Pancreas (tissue), 10 donors: ENCODE measurements around the gene KLRB1. TPM values are rescaled to one million over a fixed set of nuclear protein-coding genes. Genes with fewer than 3 reads are reported as not detected.
"Not testable (repeated sequence)": the region's sequence is repeated elsewhere in the genome, so short reads cannot be mapped to it uniquely, and the experiment has no call there.

ENCODE experiments used
- ATAC-seq, 4 donors: fragments of 200-7000 bp; cut with Tn5 transposase; one replicate each; pipeline versions ENCODE4 v1.8.0 to v1.9.1; 2020; ENCODE audit warnings: mild to moderate bottlenecking in 4 of 4, moderate library complexity in 4 of 4
- DNase-seq, 6 donors: peaks; one replicate each; pipeline ENCODE4 v3.0.0-alpha.2; 2020
- FAIRE-seq: peaks from 2 replicates; lab custom pipeline; 2012; peaks lifted over from hg19 to GRCh38; lab: Jason Lieb, UNC
- H3K27ac ChIP-seq, 4 donors: fragments of 200-600 bp; sonication (generic); 1 replicate in 3 of 4; 2 replicates in 1 of 4; pipeline versions ENCODE4 v1.5.0 to v1.8.0; 2020
- H3K27me3 ChIP-seq, 4 donors: fragments of 200-600 bp; one replicate each; pipeline ENCODE4 v1.8.0; 2021
- H3K36me3 ChIP-seq, 3 donors: fragments of 200-600 bp; sonication (generic) in 1 of 3; one replicate each; pipeline versions ENCODE4 v1.5.0 to v1.8.0; 2020 to 2021
- H3K4me1 ChIP-seq, 3 donors: fragments of 200-600 bp; one replicate each; pipeline ENCODE4 v1.8.0; 2021
- H3K4me3 ChIP-seq, 4 donors: fragments of 200-600 bp; sonication (generic) in 2 of 4; one replicate each; pipeline versions ENCODE4 v1.5.0 to v1.8.0; 2020 to 2021
- H3K9me3 ChIP-seq, 4 donors: fragments of 200-600 bp; one replicate each; pipeline ENCODE4 v1.8.0; 2021
- CTCF ChIP-seq, 4 donors: fragments of 200-600 bp; sonication (generic) in 3 of 4; IDR thresholded peaks; one replicate each; pipeline versions ENCODE4 v1.5.0 to v1.8.0; 2021; ENCODE audit warnings: antibody characterized with exemption in 4 of 4
- WGBS, 2 donors: extraction: QIAGEN DNeasy Blood & Tissue Kit; methylation state at CpG; one replicate each; pipeline ENCODE4 v1.1.7; 2013; 5-methylcytosine and 5-hydroxymethylcytosine counted together
- intact Hi-C, 3 donors: fragments of 100-400 bp; cut with DNase I; formaldehyde crosslinking; loops; one replicate each; pipeline versions ENCODE4 v1.11.1 to v1.14.2; 2022
- polyA plus RNA-seq, 2 donors: library from polyadenylated mRNA; stranded (reverse); fragments of 200-250 nt; gene quantifications; one replicate each; pipeline ENCODE4 v1.2.3, GENCODE V29; 2013
- total RNA-seq, 6 donors: library from RNA; stranded (reverse); fragmentation: NEBNext Ultra II Directional in 4 of 6; extraction: Animal tissue kit (Norgen Biotek cat#: 25700) in 4 of 6; gene quantifications; one replicate each; pipeline versions ENCODE4 v1.2.1 to v1.2.4, GENCODE V29; 2021 to 2023
- donor health status: healthy with polysubstance abuse.
- donor health status: DM: no; HTN: no; CAD: no; lungs with moderate emphysema.
- donor health status: DM: no; HTN: no; CAD: no.
- donor health status: control.
- donor health status: control.
- donor health status: Bipolar disorder and iron deficiency.
- donor health status: DM: yes; HTN: yes; CAD: no.
- donor health status: DM: no; HTN: no; CAD: no.
- donor health status: DM: no; HTN: no; CAD: no.
- donor health status: DM: yes; HTN: yes; CAD: no.

Gene KLRB1
- total and polyA plus RNA-seq, 8 donors: 0.12 to 1.00 (median 0.16) TPM; not detected in 1

- Histone ChIP-seq H3K27ac (peak overlapping the region in 3 of 4 donors; percentile 86 to 90 (median 89)), H3K4me3 (peak overlapping the region; percentile 31 to 57 (median 38)), H3K36me3 (no peaks in the 10 kb centered on the region), H3K4me1 (peaks cover 0 to 4% (median 0%) of the 10 kb centered on the region in 3 donors), H3K9me3 (no peaks in the 10 kb centered on the region), H3K27me3 (no peaks in the 10 kb centered on the region)
- FAIRE-seq: peak; percentile 57
- intact Hi-C loops: no loop called here
- 22 to 27% methylated on average over 13 of the region's 13 CpGs for WGBS, 2 donors
- ATAC-seq: peak in 1 of 4 donors; percentile 5
- no peak for TF ChIP-seq CTCF (IDR thresholded peaks at IDR 0.05)
- no peak for DNase-seq
Measured at GRCh38 chr12:9648701-9649531, 41.2 kb upstream of the KLRB1 start.

GRCh38 chr12:9647825-9648700 is 40.3 kb upstream of the KLRB1 start:
- TF ChIP-seq CTCF (IDR thresholded peaks at IDR 0.05): no peak
- Histone ChIP-seq H3K9me3 (no peaks in the 10 kb centered on the region), H3K4me3 (peak overlapping the region; percentile 31 to 57 (median 38)), H3K4me1 (peaks cover 0 to 4% (median 0%) of the 10 kb centered on the region in 3 donors), H3K36me3 (no peaks in the 10 kb centered on the region), H3K27me3 (no peaks in the 10 kb centered on the region), H3K27ac (peak overlapping the region; percentile 53 to 90 (median 88))
- intact Hi-C loops: no loop called here
- DNase-seq (peak; percentile 65 to 88 (median 74)), ATAC-seq (peak; percentile 91 to 95 (median 94)), FAIRE-seq (no peak)
- WGBS, 2 donors: 0 to 1% methylated on average over 43 to 55 of the region's 55 CpGs

- Histone ChIP-seq H3K36me3 (no peaks in the 10 kb centered on the region), H3K27ac (peak overlapping the region; percentile 53 to 90 (median 88)), H3K9me3 (no peaks in the 10 kb centered on the region), H3K4me1 (peaks cover 0 to 4% (median 0%) of the 10 kb centered on the region in 3 donors), H3K27me3 (no peaks in the 10 kb centered on the region), H3K4me3 (peak overlapping the region; percentile 31 to 57 (median 38))
- no peak for TF ChIP-seq CTCF (IDR thresholded peaks at IDR 0.05)
- peak in 3 of 4 donors; percentile 2 to 14 (median 2) for ATAC-seq
- intact Hi-C loops: no loop called here
- 41 to 42% methylated on average over 13 of the region's 13 CpGs for whole genome bisulfite sequencing, 2 donors
- DNase-seq: no peak
- FAIRE-seq: no peak
Measured at GRCh38 chr12:9646794-9647781, 39.4 kb upstream of the KLRB1 start.

GRCh38 chr12:9644985-9645551 is 37.4 kb upstream of the KLRB1 start:
- H3K36me3 ChIP-seq, H3K4me1 ChIP-seq, ATAC-seq, H3K27ac ChIP-seq, H3K4me3 ChIP-seq, H3K9me3 ChIP-seq, FAIRE-seq, DNase-seq, intact Hi-C loops, H3K27me3 ChIP-seq: not testable (repeated sequence)
- WGBS, 2 donors: 79 to 92% methylated on average over 1 of the region's 1 CpG
